Hepatocyte (in vitro differentiated cells): ENCODE measurements around the gene GSC2. TPM values are rescaled to one million over a fixed set of nuclear protein-coding genes. Genes with fewer than 3 reads are reported as not detected.

Source experiments
- DNase-seq: peaks from one replicate; pipeline ENCODE4 v3.0.0-alpha.2; 2016; ENCODE audit warnings: low spot score
- H2AFZ ChIP-seq: fragments of 200-600 bp; sonication (generic); 2 replicates; pipeline ENCODE4 v1.6.0; 2016; ENCODE audit warnings: antibody characterized with exemption, mild to moderate bottlenecking
- H3K27ac ChIP-seq: fragments of 200-600 bp; sonication (generic); 2 replicates; pipeline ENCODE4 v1.5.1; 2016; ENCODE audit warnings: mild to moderate bottlenecking
- H3K27me3 ChIP-seq: fragments of 200-600 bp; sonication (generic); 2 replicates; pipeline ENCODE4 v1.6.1; 2016
- H3K36me3 ChIP-seq: fragments of 200-600 bp; sonication (generic); replicated peaks from 2 replicates; pipeline ENCODE4 v1.5.1; 2016; ENCODE audit warnings: low read depth; ENCODE audit not compliant: insufficient read depth
- H3K4me1 ChIP-seq: fragments of 200-600 bp; sonication (generic); 2 replicates; pipeline ENCODE4 v1.5.1; 2016; ENCODE audit warnings: mild to moderate bottlenecking, moderate library complexity; ENCODE audit not compliant: insufficient read depth
- H3K4me2 ChIP-seq: fragments of 200-600 bp; sonication (generic); 2 replicates; pipeline ENCODE4 v1.6.0; 2016
- H3K4me3 ChIP-seq: fragments of 200-600 bp; sonication (generic); 2 replicates; pipeline ENCODE4 v1.5.1; 2016; ENCODE audit warnings: mild to moderate bottlenecking
- H3K79me2 ChIP-seq: fragments of 200-600 bp; sonication (generic); 2 replicates; pipeline ENCODE4 v1.6.0; 2017; ENCODE audit warnings: mild to moderate bottlenecking
- H3K9me2 ChIP-seq: fragments of 200-600 bp; sonication (generic); replicated peaks from 2 replicates; pipeline ENCODE4 v1.6.0; 2017; ENCODE audit warnings: mild to moderate bottlenecking; ENCODE audit not compliant: insufficient read depth
- H3K9me3 ChIP-seq: fragments of 200-600 bp; sonication (generic); 2 replicates; pipeline ENCODE4 v1.5.1; 2016; ENCODE audit warnings: low read depth, mild to moderate bottlenecking
- H4K20me1 ChIP-seq: fragments of 200-600 bp; sonication (generic); 2 replicates; pipeline ENCODE4 v1.6.0; 2016; ENCODE audit warnings: mild to moderate bottlenecking; ENCODE audit not compliant: insufficient read depth, poor library complexity, severe bottlenecking
- CTCF ChIP-seq: fragments of 200-600 bp; sonication (generic); IDR thresholded peaks from 2 replicates; pipeline ENCODE4 v1.5.1; 2016; ENCODE audit warnings: antibody characterized with exemption, mild to moderate bottlenecking; ENCODE audit not compliant: poor library complexity
- EZH2 ChIP-seq: fragments of 200-600 bp; sonication (generic); IDR thresholded peaks from 2 replicates; pipeline ENCODE4 v1.6.1; 2016; ENCODE audit warnings: antibody characterized with exemption, mild to moderate bottlenecking, borderline replicate concordance
- EZH2phosphoT487 ChIP-seq: fragments of 200-600 bp; sonication (generic); IDR thresholded peaks from one replicate; pipeline ENCODE4 v1.6.1; 2018; ENCODE audit warnings: antibody characterized with exemption, mild to moderate bottlenecking, low read depth, moderate library complexity; ENCODE audit not compliant: unreplicated experiment, severe bottlenecking
- WGBS: methylation state at CpG from one replicate; pipeline ENCODE4 v1.1.6; 2016; ENCODE audit warnings: low lambda C conversion rate; ENCODE audit errors: missing lambda C conversion rate; 5-methylcytosine and 5-hydroxymethylcytosine counted together
- polyA plus RNA-seq: library from polyadenylated mRNA; unstranded; fragments of >200 nt; fragmentation: Nextera tagmentation; extraction: Ambion mirVana; gene quantifications from 2 replicates; pipeline ENCODE4 v1.2.1, GENCODE V29; 2016
- total RNA-seq: library from RNA; depleted of rRNA; stranded (reverse); fragments of >200 nt; gene quantifications from 2 replicates; pipeline ENCODE4 v1.2.3, GENCODE V29; 2014

GSC2 gene
- total and polyA plus RNA-seq, 2 experiments from 2014 or later = not detected

- no peak overlapping the region for H3K4me2 ChIP-seq
- no peak for DNase-seq
- 96% methylated on average over 6 of the region's 6 CpGs for WGBS
- H3K79me2 ChIP-seq = no peaks in the 10 kb centered on the region
- no peaks in the 10 kb centered on the region for H3K36me3 ChIP-seq
- H3K4me3 ChIP-seq = no peak overlapping the region
- H3K4me1 ChIP-seq = no peaks in the 10 kb centered on the region
- H2AFZ ChIP-seq = no peak overlapping the region
- H3K9me2 ChIP-seq = no peaks in the 10 kb centered on the region
- no peak overlapping the region for H3K27ac ChIP-seq
- no peaks in the 10 kb centered on the region for H3K27me3 ChIP-seq
- TF ChIP-seq CTCF = no peak
- TF ChIP-seq EZH2phosphoT487 = no peak
- no peak for TF ChIP-seq EZH2
- no peaks in the 10 kb centered on the region for H3K9me3 ChIP-seq
- H4K20me1 ChIP-seq = no peaks in the 10 kb centered on the region
Observed at GRCh38 chr22:19193879-19194278, 43.8 kb upstream of the GSC2 start.

- DNase-seq = no peak
- Histone ChIP-seq H3K4me1 (no peaks in the 10 kb centered on the region), H3K9me3 (no peaks in the 10 kb centered on the region), H3K9me2 (no peaks in the 10 kb centered on the region), H3K79me2 (no peaks in the 10 kb centered on the region), H3K27ac (no peak overlapping the region), H4K20me1 (no peaks in the 10 kb centered on the region), H3K27me3 (no peaks in the 10 kb centered on the region), H3K36me3 (no peaks in the 10 kb centered on the region), H3K4me3 (no peak overlapping the region), H2AFZ (no peak overlapping the region), H3K4me2 (no peak overlapping the region)
- 88% methylated on average over 6 of the region's 6 CpGs for WGBS
- TF ChIP-seq EZH2phosphoT487 = no peak
- no peak for TF ChIP-seq CTCF
- no peak for TF ChIP-seq EZH2
Observed at GRCh38 chr22:19187716-19188563, 37.8 kb upstream of the GSC2 start.

- no peaks in the 10 kb centered on the region for H3K27me3 ChIP-seq
- no peak overlapping the region for H3K4me2 ChIP-seq
- no peaks in the 10 kb centered on the region for H4K20me1 ChIP-seq
- H3K9me2 ChIP-seq = no peaks in the 10 kb centered on the region
- no peaks in the 10 kb centered on the region for H3K79me2 ChIP-seq
- no peak for TF ChIP-seq EZH2
- TF ChIP-seq CTCF = no peak
- no peak for TF ChIP-seq EZH2phosphoT487
- H3K9me3 ChIP-seq = no peaks in the 10 kb centered on the region
- H3K27ac ChIP-seq = peak overlapping the region; percentile 9
- H3K4me3 ChIP-seq = no peak overlapping the region
- DNase-seq = no peak
- peaks cover 6% of the 10 kb centered on the region for H3K4me1 ChIP-seq
- H3K36me3 ChIP-seq = no peaks in the 10 kb centered on the region
- WGBS = 96% methylated on average over 20 of the region's 20 CpGs
- no peak overlapping the region for H2AFZ ChIP-seq
Observed at GRCh38 chr22:19184276-19184997, 34.3 kb upstream of the GSC2 start.
